ENCODE measurements around the gene CPSF6. TPM values are rescaled to one million over a fixed set of nuclear protein-coding genes. Genes with fewer than 3 reads are reported as not detected.

CPSF6 gene, protein sequence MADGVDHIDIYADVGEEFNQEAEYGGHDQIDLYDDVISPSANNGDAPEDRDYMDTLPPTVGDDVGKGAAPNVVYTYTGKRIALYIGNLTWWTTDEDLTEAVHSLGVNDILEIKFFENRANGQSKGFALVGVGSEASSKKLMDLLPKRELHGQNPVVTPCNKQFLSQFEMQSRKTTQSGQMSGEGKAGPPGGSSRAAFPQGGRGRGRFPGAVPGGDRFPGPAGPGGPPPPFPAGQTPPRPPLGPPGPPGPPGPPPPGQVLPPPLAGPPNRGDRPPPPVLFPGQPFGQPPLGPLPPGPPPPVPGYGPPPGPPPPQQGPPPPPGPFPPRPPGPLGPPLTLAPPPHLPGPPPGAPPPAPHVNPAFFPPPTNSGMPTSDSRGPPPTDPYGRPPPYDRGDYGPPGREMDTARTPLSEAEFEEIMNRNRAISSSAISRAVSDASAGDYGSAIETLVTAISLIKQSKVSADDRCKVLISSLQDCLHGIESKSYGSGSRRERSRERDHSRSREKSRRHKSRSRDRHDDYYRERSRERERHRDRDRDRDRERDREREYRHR
- 9.1 and 13.9 TPM in 2 replicates for total RNA-seq (2012; rRNA removed)
- polyA plus RNA-seq (2012; rRNA removed) = 39.3 and 40.7 TPM in 2 replicates
- polyA plus RNA-seq (2012; cell fraction: cytosol; rRNA removed) = 6.3 and 19.2 TPM in 2 replicates
- 33.6 and 40.9 TPM in 2 replicates for polyA plus RNA-seq (2012; cell fraction: nucleus; rRNA removed; ENCODE audit: low replicate concordance)
- Bru-seq, nascent RNA = percentile 92 among the genes with signal in this experiment
- percentile 87 among the genes with signal in this experiment for BruChase-seq, experiment 1, labeled RNA remaining after a 6-hour chase
- BruChase-seq, experiment 2, labeled RNA remaining after a 2-hour chase = percentile 95 among the genes with signal in this experiment
- long read RNA-seq, full-length matches to known transcripts = 41 of 79 reads
- long read RNA-seq, partial matches to known transcripts = 16 of 79 reads
- long read RNA-seq, other reads (novel, unspliced or antisense) = 22 of 79 reads

DNA sequence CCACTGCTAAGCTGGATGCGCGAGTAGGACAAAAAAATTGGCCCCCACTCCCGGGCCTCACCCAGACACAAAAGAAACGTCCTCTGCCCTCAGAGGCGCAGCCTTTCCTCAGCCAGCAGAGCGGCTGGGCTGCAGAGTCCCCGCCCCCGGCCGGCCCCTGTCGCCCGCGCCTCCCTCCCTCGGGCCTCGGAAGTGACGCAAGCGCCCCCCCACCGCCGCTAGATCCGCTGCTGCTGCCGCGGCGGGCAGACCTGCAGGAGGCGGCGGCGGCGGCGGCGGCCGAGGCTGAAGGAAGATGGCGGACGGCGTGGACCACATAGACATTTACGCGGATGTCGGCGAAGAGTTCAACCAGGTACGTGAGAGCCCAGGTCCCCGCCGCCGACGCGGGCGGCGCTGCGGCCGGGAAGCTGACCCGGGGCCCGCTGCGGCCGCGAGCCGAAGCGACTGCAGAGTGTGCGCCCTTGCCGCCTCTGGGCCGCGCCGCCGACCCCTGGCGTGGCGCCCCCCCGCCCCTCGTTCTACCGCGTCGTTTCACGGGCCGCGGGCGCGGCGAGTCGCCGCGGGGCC lies at the start of gene CPSF6:
TSS of gene CPSF6 (plus strand) at position 218 of the 570 bp plus-strand sequence. CDS start at position 296, 78 bp downstream.
- Histone ChIP-seq H4K8ac (ENCODE audit: low read depth in 2 of 2, low read length in 2 of 2) (peak within 1 kb of the TSS; percentile 91 to 92), H3K9me1 (ENCODE audit: insufficient read depth, low read length) (peaks cover 13% of the 10 kb centered on the region), H2BK20ac (ENCODE audit: low read depth, low read length) (peak within 1 kb of the TSS; percentile 56; the same call in 1 of the 2 replicates), H3K18ac (ENCODE audit: low read depth, low read length) (peak within 1 kb of the TSS; percentile 64), H2AK5ac (ENCODE audit: low read depth, low read length) (no peak within 1 kb of the TSS), H3K4ac (ENCODE audit: low read depth, low read length) (peak within 1 kb of the TSS; percentile 90), H3K56ac (ENCODE audit: extremely low read depth, insufficient read depth, low read length) (peak within 1 kb of the TSS; percentile 91), H4K20me1 (ENCODE audit: insufficient read depth, low read length) (peaks cover 43% of the 10 kb centered on the region), H3K4me3 (ENCODE audit: insufficient read depth, low read depth, low read length) (peak within 1 kb of the TSS; percentile 92), H3K36me3 (ENCODE audit: control insufficient read depth, insufficient read depth, low read length) (no peaks in the 10 kb centered on the region; the same call in 1 of the 2 replicates), H3K23ac (ENCODE audit: low read depth, low read length) (peak within 1 kb of the TSS; percentile 86), H4K5ac (ENCODE audit: low read depth, low read length) (peak within 1 kb of the TSS; percentile 73), H3K27me3 (ENCODE audit: control insufficient read depth, insufficient read depth, low read length) (no peaks in the 10 kb centered on the region), H2AFZ (replicated peaks; ENCODE audit: low read length, poor library complexity) (peak within 1 kb of the TSS; percentile 93), H3K79me1 (ENCODE audit: low read depth in 1 of 2, low read length in 2 of 2) (peaks cover 0 to 22% of the 10 kb centered on the region in 2 experiments; a peak in 2 of 4 replicates), H2AK9ac (replicated peaks; ENCODE audit: low read depth, low read length, poor library complexity) (peak within 1 kb of the TSS; percentile 84), H2BK5ac (ENCODE audit: low read depth, low read length, poor library complexity, severe bottlenecking) (peak within 1 kb of the TSS; percentile 80), H3K14ac (replicated peaks; ENCODE audit: low read depth, low read length) (peak within 1 kb of the TSS; percentile 97), H3K27ac (ENCODE audit: insufficient read depth, low read length) (peak within 1 kb of the TSS; percentile 75), H3K4me1 (ENCODE audit: control insufficient read depth, insufficient read depth, low read length) (peaks cover 5% of the 10 kb centered on the region), H3K9ac (ENCODE audit: low read depth, low read length) (peak within 1 kb of the TSS; percentile 92), H3K4me2 (ENCODE audit: low read depth, low read length) (peak within 1 kb of the TSS; percentile 98), H3K9me3 (ENCODE audit: control insufficient read depth, insufficient read depth, low read length) (no peaks in the 10 kb centered on the region), H4K91ac (ENCODE audit: insufficient read depth, low read depth, low read length) (peak within 1 kb of the TSS; percentile 71), H2BK120ac (ENCODE audit: low read depth, low read length) (peak within 1 kb of the TSS; percentile 75), H2BK15ac (ENCODE audit: low read depth, low read length) (peak within 1 kb of the TSS; percentile 35; the same call in 1 of the 3 replicates)
- dilution Hi-C loops (cut with HindIII; ENCODE audit: low sequenced_read_pairs, unreplicated experiment) = no loop called here
- DNase-seq (peak; percentile 84), ATAC-seq (ENCODE audit: low read depth) (peak; percentile 96)
- POLR2A ChIA-PET (ENCODE audit: unreplicated experiment) = no interaction called here
- CTCF ChIA-PET = no interaction called here
- intact Hi-C loops (cut with micrococcal nuclease) = no loop called here
- TF ChIP-seq MAZ (IDR thresholded peaks at IDR 0.05; ENCODE audit: borderline replicate concordance, low read depth, low read length) = peak; percentile 96
- no peak for TF ChIP-seq FOS (IDR thresholded peaks at IDR 0.05; ENCODE audit: low read depth, low read length)
- TF ChIP-seq RAD21 (IDR thresholded peaks at IDR 0.05; ENCODE audit: low read length) = no peak
- TF ChIP-seq MXI1 (IDR thresholded peaks at IDR 0.05; ENCODE audit: borderline replicate concordance, low read depth, low read length) = no peak
- TF ChIP-seq CEBPB (IDR thresholded peaks at IDR 0.05; ENCODE audit: low read depth, low read length) = peak; percentile 76
- no peak for TF ChIP-seq RFX5 (IDR thresholded peaks at IDR 0.05; ENCODE audit: low read depth, low read length)
- TF ChIP-seq POLR2A (IDR thresholded peaks at IDR 0.05; ENCODE audit: low read depth, low read length) = peak; percentile 87
- TF ChIP-seq, protein P1, sequence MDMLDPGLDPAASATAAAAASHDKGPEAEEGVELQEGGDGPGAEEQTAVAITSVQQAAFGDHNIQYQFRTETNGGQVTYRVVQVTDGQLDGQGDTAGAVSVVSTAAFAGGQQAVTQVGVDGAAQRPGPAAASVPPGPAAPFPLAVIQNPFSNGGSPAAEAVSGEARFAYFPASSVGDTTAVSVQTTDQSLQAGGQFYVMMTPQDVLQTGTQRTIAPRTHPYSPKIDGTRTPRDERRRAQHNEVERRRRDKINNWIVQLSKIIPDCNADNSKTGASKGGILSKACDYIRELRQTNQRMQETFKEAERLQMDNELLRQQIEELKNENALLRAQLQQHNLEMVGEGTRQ (IDR thresholded peaks at IDR 0.05; ENCODE audit: low read depth, low read length) = no peak
- in situ Hi-C loops (cut with MboI; ENCODE audit: low sequenced_read_pairs) = no loop called here
- no TSS peak for BruUV-seq (replicated peaks)
- WGBS, 2 experiments (ENCODE audit: extremely low coverage in 2 of 2, insufficient read length in 1 of 2) = 0% methylated on average over 38 of the region's 75 CpGs; no CpG with 5 or more reads in 1 of the 2 experiments

Data from IMR-90 (cell line).